K562 (cell line): ENCODE results near the gene USP48. TPM values are rescaled to one million over a fixed set of nuclear protein-coding genes. Genes with fewer than 3 reads are reported as not detected.

Source experiments
- ARNT ChIP-seq, 2 experiments: fragments of 450-650 bp; IDR thresholded peaks; 2 replicates each; pipeline ENCODE4 v1.6.1; 2016; ENCODE audit warnings: mild to moderate bottlenecking in 1 of 2
- CTBP1 ChIP-seq: fragments of 450-650 bp; IDR thresholded peaks from 2 replicates; pipeline ENCODE4 v1.6.1; 2016; ENCODE audit warnings: borderline replicate concordance
- ESRRA ChIP-seq: fragments of 450-650 bp; IDR thresholded peaks from 2 replicates; pipeline ENCODE4 v1.6.1; 2014; ENCODE audit warnings: low read depth, mild to moderate bottlenecking, moderate library complexity, borderline replicate concordance
- GATAD2B ChIP-seq: fragments of 450-650 bp; IDR thresholded peaks from 2 replicates; pipeline ENCODE4 v1.6.1; 2017; ENCODE audit warnings: mild to moderate bottlenecking, borderline replicate concordance
- HMGN3 ChIP-seq: IDR thresholded peaks from 2 replicates; pipeline ENCODE4 v1.6.1; 2011; ENCODE audit warnings: borderline replicate concordance, low read depth, mild to moderate bottlenecking, mixed read lengths, low read length; ENCODE audit not compliant: insufficient read length; ENCODE audit errors: extremely low read depth
- MAFF ChIP-seq: IDR thresholded peaks from 2 replicates; pipeline ENCODE4 v1.6.1; 2012; ENCODE audit warnings: low read length, improper control_type of control experiment
- PHF8 ChIP-seq: fragments of 200-600 bp; sonication (generic); IDR thresholded peaks from 2 replicates; pipeline ENCODE4 v1.6.1; 2012; ENCODE audit warnings: mixed run types, mild to moderate bottlenecking, inconsistent platforms, low read length, moderate library complexity, borderline replicate concordance
- SMARCA5 ChIP-seq: fragments of 450-650 bp; IDR thresholded peaks from 2 replicates; pipeline ENCODE4 v1.6.1; 2016
- ZNF124 ChIP-seq: sonication (generic); formaldehyde crosslinking; IDR thresholded peaks from 2 replicates; pipeline ENCODE4 v1.8.1; 2022; ENCODE audit warnings: missing genetic modification reagents
- polyA plus RNA-seq, 8 experiments: library from polyadenylated mRNA; depleted of rRNA in 4 of 8; stranded (reverse) in 5 of 8; unstranded in 3 of 8; fragments of >200 nt; fragmentation: Nextera tagmentation in 2 of 8; fragmentation: Illumina TruSeq in 1 of 8; extraction: Ambion mirVana in 2 of 8; extraction: Trizol in 1 of 8; gene quantifications; 2 replicates each; pipeline versions ENCODE4 v1.2.1 to v1.2.3, GENCODE V29; 2011 to 2014; ENCODE audit warnings: inconsistent platforms in 1 of 8, missing spikeins in 1 of 8
- total RNA-seq, 7 experiments: library from RNA; depleted of rRNA in 6 of 7; stranded (reverse); fragments of >200 nt in 6 of 7; fragmentation: Illumina TruSeq in 2 of 7; extraction: Trizol in 2 of 7; gene quantifications; 2 replicates each; pipeline versions ENCODE4 v1.2.1 to v1.2.3, GENCODE V29; 2011 to 2021; ENCODE audit warnings: low replicate concordance in 1 of 7
- TF ChIP-seq, protein P1 (sequence below): fragments of 200-800 bp; sonication (Bioruptor generic); IDR thresholded peaks from 2 replicates; pipeline ENCODE4 v1.6.1; 2016; ENCODE audit warnings: missing genetic modification characterization, missing compliant biosample characterization
- TF ChIP-seq, protein P2 (sequence below): fragments of 450-650 bp; formaldehyde crosslinking; IDR thresholded peaks from 2 replicates; pipeline ENCODE4 v1.4.0; 2020; ENCODE audit warnings: mild to moderate bottlenecking, moderate library complexity
- TF ChIP-seq, protein P3 (sequence below): sonication (generic); formaldehyde crosslinking; IDR thresholded peaks from 2 replicates; pipeline ENCODE4 v1.4.0; 2020; ENCODE audit warnings: mild to moderate bottlenecking, missing genetic modification reagents
- TF ChIP-seq, protein P4 (sequence below), 3 experiments: fragments of 200-800 bp in 1 of 3; sonication (Bioruptor generic) in 1 of 3; sonication (generic) in 1 of 3; formaldehyde crosslinking in 1 of 3; IDR thresholded peaks; 2 replicates each; pipeline versions ENCODE4 v1.6.1 to v1.8.0; 2016 to 2022; ENCODE audit warnings: mild to moderate bottlenecking in 2 of 3, missing compliant biosample characterization in 2 of 3, missing genetic modification characterization in 2 of 3, missing genetic modification reagents in 1 of 3
- TF ChIP-seq, protein P5 (sequence below): fragments of 450-650 bp; IDR thresholded peaks from 2 replicates; pipeline ENCODE4 v1.6.1; 2016; ENCODE audit warnings: borderline replicate concordance

Gene USP48
- total and polyA plus RNA-seq, 9 of the 15 experiments (the other 6 are each of a cell fraction or from before 2014, with no cell fraction given): 23.3 to 123 (median 106) TPM

DNA sequence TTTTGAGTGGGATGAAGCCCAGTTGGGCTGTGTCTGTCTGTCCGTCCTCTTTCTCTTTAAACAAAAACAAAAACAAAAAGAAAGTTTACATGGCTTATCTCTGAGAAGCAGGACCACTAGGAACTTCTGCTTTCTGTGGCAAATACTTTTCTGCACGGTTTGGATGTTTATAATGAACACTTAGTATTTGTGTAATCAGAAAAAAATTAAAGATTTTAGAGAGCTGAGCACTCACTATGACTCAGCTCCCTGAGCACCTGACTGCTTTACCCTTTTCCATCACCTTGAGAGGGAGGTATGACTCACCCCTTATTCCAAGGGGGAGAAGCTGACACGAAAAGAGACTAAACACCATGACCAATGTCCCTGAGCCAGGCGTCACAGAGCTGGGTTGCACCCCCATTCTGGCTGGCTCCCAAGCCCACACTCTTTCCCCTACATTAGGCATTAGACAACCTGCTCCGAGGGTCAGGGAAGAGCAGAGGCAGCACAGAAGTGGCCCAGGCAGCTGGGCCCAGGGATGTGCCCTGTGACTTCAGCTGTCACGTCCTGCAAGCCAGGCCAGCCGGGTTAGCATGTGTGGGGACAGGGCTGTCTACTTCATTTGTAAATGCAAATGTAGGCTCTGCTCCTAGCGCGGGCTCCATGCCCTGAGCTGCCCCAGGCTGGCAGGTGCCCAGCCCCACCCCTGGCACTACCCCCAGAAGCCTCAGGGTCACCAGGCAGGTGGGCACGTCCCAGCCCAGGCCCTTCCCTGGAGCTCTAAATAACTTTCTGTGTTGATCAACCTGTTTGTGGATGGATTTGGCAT is 144.2 kb downstream of the USP48 start (continued):
- TF ChIP-seq, protein P1, sequence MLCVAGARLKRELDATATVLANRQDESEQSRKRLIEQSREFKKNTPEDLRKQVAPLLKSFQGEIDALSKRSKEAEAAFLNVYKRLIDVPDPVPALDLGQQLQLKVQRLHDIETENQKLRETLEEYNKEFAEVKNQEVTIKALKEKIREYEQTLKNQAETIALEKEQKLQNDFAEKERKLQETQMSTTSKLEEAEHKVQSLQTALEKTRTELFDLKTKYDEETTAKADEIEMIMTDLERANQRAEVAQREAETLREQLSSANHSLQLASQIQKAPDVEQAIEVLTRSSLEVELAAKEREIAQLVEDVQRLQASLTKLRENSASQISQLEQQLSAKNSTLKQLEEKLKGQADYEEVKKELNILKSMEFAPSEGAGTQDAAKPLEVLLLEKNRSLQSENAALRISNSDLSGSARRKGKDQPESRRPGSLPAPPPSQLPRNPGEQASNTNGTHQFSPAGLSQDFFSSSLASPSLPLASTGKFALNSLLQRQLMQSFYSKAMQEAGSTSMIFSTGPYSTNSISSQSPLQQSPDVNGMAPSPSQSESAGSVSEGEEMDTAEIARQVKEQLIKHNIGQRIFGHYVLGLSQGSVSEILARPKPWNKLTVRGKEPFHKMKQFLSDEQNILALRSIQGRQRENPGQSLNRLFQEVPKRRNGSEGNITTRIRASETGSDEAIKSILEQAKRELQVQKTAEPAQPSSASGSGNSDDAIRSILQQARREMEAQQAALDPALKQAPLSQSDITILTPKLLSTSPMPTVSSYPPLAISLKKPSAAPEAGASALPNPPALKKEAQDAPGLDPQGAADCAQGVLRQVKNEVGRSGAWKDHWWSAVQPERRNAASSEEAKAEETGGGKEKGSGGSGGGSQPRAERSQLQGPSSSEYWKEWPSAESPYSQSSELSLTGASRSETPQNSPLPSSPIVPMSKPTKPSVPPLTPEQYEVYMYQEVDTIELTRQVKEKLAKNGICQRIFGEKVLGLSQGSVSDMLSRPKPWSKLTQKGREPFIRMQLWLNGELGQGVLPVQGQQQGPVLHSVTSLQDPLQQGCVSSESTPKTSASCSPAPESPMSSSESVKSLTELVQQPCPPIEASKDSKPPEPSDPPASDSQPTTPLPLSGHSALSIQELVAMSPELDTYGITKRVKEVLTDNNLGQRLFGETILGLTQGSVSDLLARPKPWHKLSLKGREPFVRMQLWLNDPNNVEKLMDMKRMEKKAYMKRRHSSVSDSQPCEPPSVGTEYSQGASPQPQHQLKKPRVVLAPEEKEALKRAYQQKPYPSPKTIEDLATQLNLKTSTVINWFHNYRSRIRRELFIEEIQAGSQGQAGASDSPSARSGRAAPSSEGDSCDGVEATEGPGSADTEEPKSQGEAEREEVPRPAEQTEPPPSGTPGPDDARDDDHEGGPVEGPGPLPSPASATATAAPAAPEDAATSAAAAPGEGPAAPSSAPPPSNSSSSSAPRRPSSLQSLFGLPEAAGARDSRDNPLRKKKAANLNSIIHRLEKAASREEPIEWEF (CRISPR knock-in tag): peak; percentile 53; the same call in 1 of the 2 replicates
- TF ChIP-seq SMARCA5: peak; percentile 64; the same call in 1 of the 2 replicates
- TF ChIP-seq, protein P2, sequence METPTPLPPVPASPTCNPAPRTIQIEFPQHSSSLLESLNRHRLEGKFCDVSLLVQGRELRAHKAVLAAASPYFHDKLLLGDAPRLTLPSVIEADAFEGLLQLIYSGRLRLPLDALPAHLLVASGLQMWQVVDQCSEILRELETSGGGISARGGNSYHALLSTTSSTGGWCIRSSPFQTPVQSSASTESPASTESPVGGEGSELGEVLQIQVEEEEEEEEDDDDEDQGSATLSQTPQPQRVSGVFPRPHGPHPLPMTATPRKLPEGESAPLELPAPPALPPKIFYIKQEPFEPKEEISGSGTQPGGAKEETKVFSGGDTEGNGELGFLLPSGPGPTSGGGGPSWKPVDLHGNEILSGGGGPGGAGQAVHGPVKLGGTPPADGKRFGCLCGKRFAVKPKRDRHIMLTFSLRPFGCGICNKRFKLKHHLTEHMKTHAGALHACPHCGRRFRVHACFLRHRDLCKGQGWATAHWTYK (CRISPR knock-in tag): no peak
- TF ChIP-seq, protein P3, sequence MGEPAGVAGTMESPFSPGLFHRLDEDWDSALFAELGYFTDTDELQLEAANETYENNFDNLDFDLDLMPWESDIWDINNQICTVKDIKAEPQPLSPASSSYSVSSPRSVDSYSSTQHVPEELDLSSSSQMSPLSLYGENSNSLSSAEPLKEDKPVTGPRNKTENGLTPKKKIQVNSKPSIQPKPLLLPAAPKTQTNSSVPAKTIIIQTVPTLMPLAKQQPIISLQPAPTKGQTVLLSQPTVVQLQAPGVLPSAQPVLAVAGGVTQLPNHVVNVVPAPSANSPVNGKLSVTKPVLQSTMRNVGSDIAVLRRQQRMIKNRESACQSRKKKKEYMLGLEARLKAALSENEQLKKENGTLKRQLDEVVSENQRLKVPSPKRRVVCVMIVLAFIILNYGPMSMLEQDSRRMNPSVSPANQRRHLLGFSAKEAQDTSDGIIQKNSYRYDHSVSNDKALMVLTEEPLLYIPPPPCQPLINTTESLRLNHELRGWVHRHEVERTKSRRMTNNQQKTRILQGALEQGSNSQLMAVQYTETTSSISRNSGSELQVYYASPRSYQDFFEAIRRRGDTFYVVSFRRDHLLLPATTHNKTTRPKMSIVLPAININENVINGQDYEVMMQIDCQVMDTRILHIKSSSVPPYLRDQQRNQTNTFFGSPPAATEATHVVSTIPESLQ: 0 out of 2 replicates have a peak, but pooled peaks have one; percentile 66
- TF ChIP-seq ESRRA: peak; percentile 97
- peak in 1 of 2 experiments; percentile 55; a peak in 1 of 4 replicates for TF ChIP-seq ARNT (IDR thresholded peaks at IDR 0.05)
- TF ChIP-seq, protein P4, sequence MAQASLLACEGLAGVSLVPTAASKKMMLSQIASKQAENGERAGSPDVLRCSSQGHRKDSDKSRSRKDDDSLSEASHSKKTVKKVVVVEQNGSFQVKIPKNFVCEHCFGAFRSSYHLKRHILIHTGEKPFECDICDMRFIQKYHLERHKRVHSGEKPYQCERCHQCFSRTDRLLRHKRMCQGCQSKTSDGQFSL (CRISPR knock-in tag; IDR thresholded peaks at IDR 0.05): peak; percentile 87
- TF ChIP-seq, protein P4 (tag; IDR thresholded peaks at IDR 0.05): no peak; a peak in 1 of 4 replicates
- TF ChIP-seq HMGN3: peak; percentile 62
- TF ChIP-seq MAFF: peak; percentile 90
- TF ChIP-seq, protein P5, sequence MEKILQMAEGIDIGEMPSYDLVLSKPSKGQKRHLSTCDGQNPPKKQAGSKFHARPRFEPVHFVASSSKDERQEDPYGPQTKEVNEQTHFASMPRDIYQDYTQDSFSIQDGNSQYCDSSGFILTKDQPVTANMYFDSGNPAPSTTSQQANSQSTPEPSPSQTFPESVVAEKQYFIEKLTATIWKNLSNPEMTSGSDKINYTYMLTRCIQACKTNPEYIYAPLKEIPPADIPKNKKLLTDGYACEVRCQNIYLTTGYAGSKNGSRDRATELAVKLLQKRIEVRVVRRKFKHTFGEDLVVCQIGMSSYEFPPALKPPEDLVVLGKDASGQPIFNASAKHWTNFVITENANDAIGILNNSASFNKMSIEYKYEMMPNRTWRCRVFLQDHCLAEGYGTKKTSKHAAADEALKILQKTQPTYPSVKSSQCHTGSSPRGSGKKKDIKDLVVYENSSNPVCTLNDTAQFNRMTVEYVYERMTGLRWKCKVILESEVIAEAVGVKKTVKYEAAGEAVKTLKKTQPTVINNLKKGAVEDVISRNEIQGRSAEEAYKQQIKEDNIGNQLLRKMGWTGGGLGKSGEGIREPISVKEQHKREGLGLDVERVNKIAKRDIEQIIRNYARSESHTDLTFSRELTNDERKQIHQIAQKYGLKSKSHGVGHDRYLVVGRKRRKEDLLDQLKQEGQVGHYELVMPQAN: no peak
- TF ChIP-seq ZNF124 (CRISPR knock-in tag): no peak
- TF ChIP-seq CTBP1: peak; percentile 96
- 0 out of 2 replicates have a peak, but pooled peaks have one; percentile 1 for TF ChIP-seq PHF8
- no peak; the same call in 1 of the 2 replicates for TF ChIP-seq GATAD2B
